Ascending aorta (tissue), 2 donors: ENCODE results near the gene JUND. TPM values are rescaled to one million over a fixed set of nuclear protein-coding genes. Genes with fewer than 3 reads are reported as not detected.

Experiments
- DNase-seq, 2 donors: peaks; one replicate each; pipeline ENCODE4 v3.0.0-alpha.2; 2019; ENCODE audit warnings: low spot score in 2 of 2
- H3K27ac ChIP-seq, 2 donors: fragments of 200-600 bp; sonication (generic); one replicate each; pipeline ENCODE4 v1.5.1; 2016 to 2017; ENCODE audit warnings: mild to moderate bottlenecking in 1 of 2
- H3K27me3 ChIP-seq: fragments of 200-600 bp; sonication (generic); one replicate; pipeline ENCODE4 v1.5.1; 2017
- H3K36me3 ChIP-seq, 2 donors: fragments of 200-600 bp; sonication (generic); one replicate each; pipeline ENCODE4 v1.5.1; 2016
- H3K4me1 ChIP-seq, 2 donors: fragments of 200-600 bp; sonication (generic); one replicate each; pipeline ENCODE4 v1.5.1; 2016 to 2017; ENCODE audit warnings: mild to moderate bottlenecking in 1 of 2
- H3K4me3 ChIP-seq, 2 donors: fragments of 200-600 bp; sonication (generic); one replicate each; pipeline ENCODE4 v1.5.1; 2016 to 2017; ENCODE audit warnings: mild to moderate bottlenecking in 1 of 2
- H3K9me3 ChIP-seq, 2 donors: fragments of 200-600 bp; sonication (generic); one replicate each; pipeline ENCODE4 v1.5.1; 2016
- intact Hi-C: fragments of 100-400 bp; cut with DNase I; formaldehyde crosslinking; loops from one replicate; pipeline ENCODE4 v1.15.1; 2023
- total RNA-seq: library from RNA; depleted of rRNA; stranded (reverse); fragments of >200 nt; gene quantifications from one replicate; pipeline ENCODE4 v1.1.0, GENCODE V29; 2016
- TF ChIP-seq, protein P1 (sequence below), 3 experiments: fragments of 200-600 bp in 2 of 3; fragments of 450-650 bp in 1 of 3; sonication (generic) in 2 of 3; IDR thresholded peaks; one replicate each; pipeline ENCODE4 v1.5.1; 2016 to 2019; ENCODE audit warnings: antibody characterized with exemption in 3 of 3, mild to moderate bottlenecking in 1 of 3, moderate library complexity in 1 of 3

The JUND gene
- total RNA-seq, 1 donor from 2014 or later, result 3,570 TPM

DNA sequence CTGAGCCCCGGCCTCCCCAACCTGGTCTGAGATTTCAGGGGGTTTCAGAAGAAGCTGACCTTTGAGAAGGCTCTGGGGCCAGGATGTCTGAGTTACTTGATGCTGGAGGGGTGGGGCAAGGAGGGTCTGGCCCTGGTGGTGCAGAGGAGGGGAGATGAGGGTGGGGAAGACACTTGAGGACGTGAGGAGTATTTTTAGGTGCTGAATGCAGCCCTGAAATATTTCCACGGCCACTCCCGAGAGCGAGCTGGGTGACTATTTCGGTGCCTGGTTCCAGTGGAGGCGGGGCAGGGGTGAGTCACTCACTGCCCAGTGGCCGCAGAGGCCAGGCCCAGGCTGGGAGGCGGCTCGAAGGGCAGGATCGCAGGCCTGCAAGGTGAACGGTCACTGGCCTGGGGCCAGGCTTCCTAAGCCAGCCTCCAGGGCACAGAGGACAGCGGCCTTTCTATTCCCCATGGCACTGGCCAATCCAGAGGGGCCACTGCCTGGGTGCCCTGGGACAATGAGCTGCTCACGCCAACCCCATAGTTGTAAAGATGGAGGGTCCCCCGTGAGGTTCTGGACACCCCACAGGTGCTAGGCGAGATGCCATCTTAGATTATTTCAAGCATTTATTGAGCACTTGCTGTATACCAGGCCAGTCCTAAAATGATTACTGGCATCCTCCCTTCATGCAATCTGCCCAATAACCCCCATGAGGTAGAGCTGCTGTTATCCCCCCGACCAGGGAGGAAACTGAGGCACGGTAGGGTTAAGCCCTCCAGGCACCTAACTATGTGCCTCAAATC lies 19.7 kb upstream of the JUND start:
- peak overlapping the region; percentile 98 to 100 for H3K27ac ChIP-seq
- intact Hi-C loops, result loop anchor here (1.0 kb wide), 1 partner anchor 19 kb away; no protein-coding TSS in a partner anchor
- peak; percentile 69 to 96 for DNase-seq
- no peak overlapping the region for H3K4me3 ChIP-seq
- peaks cover 32 to 52% of the 10 kb centered on the region in 2 donors for H3K4me1 ChIP-seq
- no peaks in the 10 kb centered on the region for H3K9me3 ChIP-seq
- H3K27me3 ChIP-seq, result no peaks in the 10 kb centered on the region
- TF ChIP-seq, protein P1, sequence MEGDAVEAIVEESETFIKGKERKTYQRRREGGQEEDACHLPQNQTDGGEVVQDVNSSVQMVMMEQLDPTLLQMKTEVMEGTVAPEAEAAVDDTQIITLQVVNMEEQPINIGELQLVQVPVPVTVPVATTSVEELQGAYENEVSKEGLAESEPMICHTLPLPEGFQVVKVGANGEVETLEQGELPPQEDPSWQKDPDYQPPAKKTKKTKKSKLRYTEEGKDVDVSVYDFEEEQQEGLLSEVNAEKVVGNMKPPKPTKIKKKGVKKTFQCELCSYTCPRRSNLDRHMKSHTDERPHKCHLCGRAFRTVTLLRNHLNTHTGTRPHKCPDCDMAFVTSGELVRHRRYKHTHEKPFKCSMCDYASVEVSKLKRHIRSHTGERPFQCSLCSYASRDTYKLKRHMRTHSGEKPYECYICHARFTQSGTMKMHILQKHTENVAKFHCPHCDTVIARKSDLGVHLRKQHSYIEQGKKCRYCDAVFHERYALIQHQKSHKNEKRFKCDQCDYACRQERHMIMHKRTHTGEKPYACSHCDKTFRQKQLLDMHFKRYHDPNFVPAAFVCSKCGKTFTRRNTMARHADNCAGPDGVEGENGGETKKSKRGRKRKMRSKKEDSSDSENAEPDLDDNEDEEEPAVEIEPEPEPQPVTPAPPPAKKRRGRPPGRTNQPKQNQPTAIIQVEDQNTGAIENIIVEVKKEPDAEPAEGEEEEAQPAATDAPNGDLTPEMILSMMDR (IDR thresholded peaks at IDR 0.05), result no peak
- no peaks in the 10 kb centered on the region for H3K36me3 ChIP-seq

DNA sequence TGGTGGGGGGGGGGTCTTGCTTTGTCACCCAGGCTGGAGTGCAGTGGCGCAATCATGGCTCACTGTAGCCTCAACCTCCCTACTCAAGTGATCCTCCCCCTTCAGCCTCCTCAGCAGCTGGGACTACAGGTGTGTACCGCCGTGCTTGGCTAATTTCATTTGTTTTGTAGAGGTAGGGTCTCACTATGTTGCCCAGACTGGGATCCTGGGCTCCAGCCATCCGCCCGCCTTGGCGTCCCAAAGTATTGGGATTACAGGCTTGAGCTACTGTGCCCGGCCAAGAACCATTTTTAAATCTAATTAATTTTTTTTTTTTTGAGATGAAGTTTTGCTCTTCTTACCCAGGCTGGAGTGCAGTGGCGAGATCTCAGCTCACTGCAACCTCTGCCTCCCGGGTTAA lies 18.2 kb upstream of the JUND start:
- Histone ChIP-seq H3K27ac (peak overlapping the region; percentile 98 to 100), H3K36me3 (no peaks in the 10 kb centered on the region), H3K27me3 (no peaks in the 10 kb centered on the region), H3K9me3 (no peaks in the 10 kb centered on the region), H3K4me1 (peaks cover 23 to 42% of the 10 kb centered on the region in 2 donors), H3K4me3 (no peak overlapping the region)
- TF ChIP-seq, protein P1 (IDR thresholded peaks at IDR 0.05), result no peak
- DNase-seq, result no peak
- intact Hi-C loops, result no loop called here

DNA sequence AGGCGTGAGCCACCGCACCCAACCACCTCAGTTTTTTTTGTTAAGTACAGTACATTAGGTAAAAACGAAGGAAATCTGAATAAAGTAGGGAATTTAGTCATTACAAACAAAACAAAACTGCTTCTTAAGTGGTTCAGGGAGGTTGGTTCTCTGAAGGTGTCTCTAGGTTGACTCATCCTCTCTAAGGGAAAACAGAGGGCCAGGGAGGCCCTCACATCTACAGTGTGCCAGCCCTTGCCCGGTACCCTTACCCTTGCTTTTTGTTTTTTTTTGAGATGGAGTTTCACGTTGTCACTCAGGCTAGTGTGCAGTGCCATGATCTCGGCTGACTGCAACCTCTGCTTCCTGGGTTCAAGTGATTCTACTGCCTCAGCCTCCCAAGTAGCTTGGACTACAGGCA lies 17.2 kb upstream of the JUND start:
- Histone ChIP-seq H3K4me1 (peaks cover 17 to 40% of the 10 kb centered on the region in 2 donors), H3K9me3 (no peaks in the 10 kb centered on the region), H3K27ac (peak overlapping the region; percentile 31 to 100), H3K27me3 (no peaks in the 10 kb centered on the region), H3K36me3 (no peaks in the 10 kb centered on the region), H3K4me3 (no peak overlapping the region)
- DNase-seq, result no peak
- intact Hi-C loops, result no loop called here
- TF ChIP-seq, protein P1 (IDR thresholded peaks at IDR 0.05), result no peak

DNA sequence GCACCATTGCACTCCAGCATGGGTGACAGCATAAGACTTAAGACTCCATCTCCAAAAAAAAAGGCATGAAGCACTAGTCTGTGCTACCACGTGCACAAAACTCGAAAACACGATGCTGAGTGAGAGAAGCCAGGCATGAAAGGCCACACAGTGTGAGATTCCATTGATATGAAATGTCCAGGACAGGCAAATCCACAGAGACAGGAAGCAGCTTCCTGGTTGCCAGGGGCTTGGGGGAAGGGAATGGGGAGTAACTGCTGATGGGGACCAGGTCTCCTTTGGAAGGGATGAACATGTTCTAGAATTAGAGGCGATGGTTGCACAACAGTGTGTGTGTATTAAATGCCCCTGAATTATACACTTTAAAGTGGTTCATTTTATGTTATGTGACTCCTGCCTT lies 15.9 kb upstream of the JUND start:
- peaks cover 11 to 33% of the 10 kb centered on the region in 2 donors for H3K4me1 ChIP-seq
- TF ChIP-seq, protein P1 (IDR thresholded peaks at IDR 0.05), result no peak
- no peak for DNase-seq
- H3K36me3 ChIP-seq, result no peaks in the 10 kb centered on the region
- H3K27ac ChIP-seq, result peak overlapping the region; percentile 19 to 33
- H3K27me3 ChIP-seq, result no peaks in the 10 kb centered on the region
- intact Hi-C loops, result no loop called here
- H3K4me3 ChIP-seq, result no peak overlapping the region
- H3K9me3 ChIP-seq, result no peaks in the 10 kb centered on the region

DNA sequence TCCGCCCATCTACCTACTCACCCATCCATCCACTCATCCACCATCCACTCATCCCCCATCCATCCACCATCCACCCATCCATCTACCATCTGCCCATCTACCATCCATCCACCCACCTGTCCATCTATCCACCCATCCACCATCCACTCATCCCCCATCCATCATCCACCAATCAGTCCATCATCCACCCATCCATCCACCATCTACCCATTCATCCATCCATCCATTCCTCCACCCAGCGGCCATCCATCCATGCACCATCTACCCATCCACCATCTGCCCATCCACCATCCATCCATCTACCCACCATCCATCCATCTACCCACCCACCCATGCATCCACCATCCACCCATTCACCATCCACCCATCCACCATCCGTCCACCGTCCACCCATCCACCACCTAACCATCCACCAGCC lies 13.6 kb upstream of the JUND start:
- intact Hi-C loops, result no loop called here
- H3K27ac ChIP-seq, result peak overlapping the region; percentile 4 to 99

More for the DNA sequence above, 13.6 kb upstream of the JUND start:
- no peak for DNase-seq
- Histone ChIP-seq H3K36me3 (no peaks in the 10 kb centered on the region), H3K4me3 (no peak overlapping the region), H3K27me3 (no peaks in the 10 kb centered on the region), H3K9me3 (no peaks in the 10 kb centered on the region), H3K4me1 (peaks cover 4 to 29% of the 10 kb centered on the region in 2 donors)
- TF ChIP-seq, protein P1 (IDR thresholded peaks at IDR 0.05), result no peak
